Osteoblast (primary cell): ENCODE data around the gene UBXN6. TPM values are rescaled to one million over a fixed set of nuclear protein-coding genes. Genes with fewer than 3 reads are reported as not detected.

ENCODE experiments used
- DNase-seq: peaks from one replicate; pipeline ENCODE4 v3.0.0; 2011; ENCODE audit warnings: low spot score, mixed read lengths; ENCODE audit not compliant: insufficient read length; ENCODE audit errors: missing footprints
- H2AFZ ChIP-seq: 2 replicates; pipeline ENCODE4 v1.6.0; 2011; ENCODE audit warnings: mild to moderate bottlenecking, low read length
- H3K27ac ChIP-seq: 2 replicates; pipeline ENCODE4 v1.5.1; 2011; ENCODE audit warnings: mild to moderate bottlenecking, low read depth, low read length, moderate library complexity
- H3K27me3 ChIP-seq: 2 replicates; pipeline ENCODE4 v1.6.0; 2012; ENCODE audit warnings: mild to moderate bottlenecking, control low read depth, inconsistent platforms, low read length, moderate library complexity; ENCODE audit not compliant: insufficient read depth
- H3K36me3 ChIP-seq: 2 replicates; pipeline ENCODE4 v1.5.1; 2011; ENCODE audit warnings: mild to moderate bottlenecking, low read length, control low read depth, moderate library complexity; ENCODE audit not compliant: insufficient read depth
- H3K4me1 ChIP-seq: 2 replicates; pipeline ENCODE4 v1.5.1; 2011; ENCODE audit warnings: mild to moderate bottlenecking, low read length, control low read depth, moderate library complexity; ENCODE audit not compliant: insufficient read depth
- H3K4me2 ChIP-seq: 2 replicates; pipeline ENCODE4 v1.6.0; 2011; ENCODE audit warnings: mild to moderate bottlenecking, low read length; ENCODE audit not compliant: insufficient read depth
- H3K4me3 ChIP-seq: fragments of 200-600 bp; sonication (generic); 3 replicates; pipeline ENCODE4 v1.5.1; 2012; ENCODE audit warnings: mild to moderate bottlenecking, low read length, inconsistent platforms; ENCODE audit not compliant: insufficient read depth
- H3K79me2 ChIP-seq: 2 replicates; pipeline ENCODE4 v1.6.0; 2012; ENCODE audit warnings: mild to moderate bottlenecking, low read length, control low read depth, inconsistent platforms; ENCODE audit not compliant: insufficient read depth
- H3K9me3 ChIP-seq: 2 replicates; pipeline ENCODE4 v1.5.1; 2011; ENCODE audit warnings: low read depth, low read length, control low read depth
- H4K20me1 ChIP-seq: 2 replicates; pipeline ENCODE4 v1.6.0; 2012; ENCODE audit warnings: mild to moderate bottlenecking, low read length, control low read depth; ENCODE audit not compliant: insufficient read depth
- CTCF ChIP-seq: IDR thresholded peaks from 2 replicates; pipeline ENCODE4 v1.5.1; 2011; ENCODE audit warnings: mild to moderate bottlenecking, low read depth, low read length, moderate library complexity; ENCODE audit errors: extremely low read depth
- total RNA-seq: library from RNA; depleted of rRNA; stranded (reverse); fragments of >200 nt; gene quantifications from 2 replicates; pipeline ENCODE4 v1.2.3, GENCODE V29; 2012

UBXN6 gene, protein sequence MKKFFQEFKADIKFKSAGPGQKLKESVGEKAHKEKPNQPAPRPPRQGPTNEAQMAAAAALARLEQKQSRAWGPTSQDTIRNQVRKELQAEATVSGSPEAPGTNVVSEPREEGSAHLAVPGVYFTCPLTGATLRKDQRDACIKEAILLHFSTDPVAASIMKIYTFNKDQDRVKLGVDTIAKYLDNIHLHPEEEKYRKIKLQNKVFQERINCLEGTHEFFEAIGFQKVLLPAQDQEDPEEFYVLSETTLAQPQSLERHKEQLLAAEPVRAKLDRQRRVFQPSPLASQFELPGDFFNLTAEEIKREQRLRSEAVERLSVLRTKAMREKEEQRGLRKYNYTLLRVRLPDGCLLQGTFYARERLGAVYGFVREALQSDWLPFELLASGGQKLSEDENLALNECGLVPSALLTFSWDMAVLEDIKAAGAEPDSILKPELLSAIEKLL
- 120 and 136 TPM in 2 replicates for total RNA-seq

GRCh38 chr19:4457654-4458395 is at the start of gene UBXN6:
UBXN6 (minus strand) TSS chr19:4457794; CDS start chr19:4457697, 97 bp downstream.
- Histone ChIP-seq H3K4me2 (peak within 1 kb of the TSS; percentile 90), H4K20me1 (peaks cover 30% of the 10 kb centered on the region), H2AFZ (peak within 1 kb of the TSS; percentile 94), H3K27me3 (no peaks in the 10 kb centered on the region), H3K79me2 (peaks cover 38% of the 10 kb centered on the region), H3K36me3 (peaks cover 17% of the 10 kb centered on the region), H3K4me3 (peak within 1 kb of the TSS; percentile 77), H3K4me1 (peaks cover 22% of the 10 kb centered on the region), H3K27ac (peak within 1 kb of the TSS; percentile 90), H3K9me3 (no peaks in the 10 kb centered on the region)
- TF ChIP-seq CTCF: no peak
- peak; percentile 99 for DNase-seq

- H3K27me3 ChIP-seq: no peaks in the 10 kb centered on the region
- H2AFZ ChIP-seq: no peak overlapping the region
- H4K20me1 ChIP-seq: peaks cover 7% of the 10 kb centered on the region
- no peak overlapping the region for H3K4me2 ChIP-seq
- no peak overlapping the region for H3K27ac ChIP-seq
- no peak overlapping the region for H3K4me3 ChIP-seq
- peaks cover 6% of the 10 kb centered on the region for H3K4me1 ChIP-seq
- peaks cover 11% of the 10 kb centered on the region for H3K36me3 ChIP-seq
- H3K9me3 ChIP-seq: no peaks in the 10 kb centered on the region
- no peaks in the 10 kb centered on the region for H3K79me2 ChIP-seq
- no peak for TF ChIP-seq CTCF
- DNase-seq: no peak
Observed at GRCh38 chr19:4507150-4507452, 49.5 kb upstream of the UBXN6 start.

- no peak overlapping the region for H2AFZ ChIP-seq
- peak overlapping the region; percentile 39 for H3K27ac ChIP-seq
- H3K4me2 ChIP-seq: no peak overlapping the region
- no peak overlapping the region for H3K4me3 ChIP-seq
- peaks cover 11% of the 10 kb centered on the region for H3K36me3 ChIP-seq
- DNase-seq: peak; percentile 99
- H3K9me3 ChIP-seq: no peaks in the 10 kb centered on the region
- H4K20me1 ChIP-seq: peaks cover 7% of the 10 kb centered on the region
- H3K79me2 ChIP-seq: no peaks in the 10 kb centered on the region
- peaks cover 6% of the 10 kb centered on the region for H3K4me1 ChIP-seq
- no peaks in the 10 kb centered on the region for H3K27me3 ChIP-seq
- no peak for TF ChIP-seq CTCF
Observed at GRCh38 chr19:4506449-4507149, 49.0 kb upstream of the UBXN6 start.
